HEK293 (cell line): Measurements from ENCODE around the gene PKM.

Source experiments
- CTCF ChIA-PET: fragments of 350-600 bp; formaldehyde crosslinking; extraction: SDS; loops from one replicate; lab custom pipeline; 2021; ENCODE audit warnings: antibody characterized with exemption; lab: Yijun Ruan, JAX
- POLR2A ChIA-PET: fragments of 300-600 bp; formaldehyde crosslinking; extraction: SDS; loops from one replicate; lab custom pipeline; 2020; ENCODE audit warnings: antibody characterized with exemption, inconsistent platforms; lab: Yijun Ruan, JAX
- H3K27ac ChIP-seq: fragments of 200-500 bp; sonication (Bioruptor generic); 2 replicates; pipeline ENCODE4 v1.5.1; 2014; ENCODE audit warnings: low read depth, low read length, control low read depth, inconsistent platforms; ENCODE audit errors: extremely low read depth
- H3K36me3 ChIP-seq, 2 experiments: fragments of 200-500 bp in 1 of 2; sonication (Bioruptor generic) in 1 of 2; 1 replicate in 1 of 2; 2 replicates in 1 of 2; pipeline ENCODE4 v1.5.1; 2014 to 2017; ENCODE audit warnings: inconsistent platforms in 2 of 2, low read length in 2 of 2; ENCODE audit not compliant: control insufficient read depth in 2 of 2, insufficient read depth in 1 of 2
- H3K4me1 ChIP-seq: fragments of 200-500 bp; sonication (Bioruptor generic); 2 replicates; pipeline ENCODE4 v1.5.1; 2014; ENCODE audit warnings: mild to moderate bottlenecking, low read length, inconsistent platforms; ENCODE audit not compliant: control insufficient read depth, insufficient read depth
- H3K4me3 ChIP-seq: 2 replicates; pipeline ENCODE4 v1.5.1; 2011; ENCODE audit warnings: low read depth, mild to moderate bottlenecking, control low read depth, low read length, moderate library complexity
- H3K9me3 ChIP-seq: fragments of 200-500 bp; sonication (Bioruptor generic); 2 replicates; pipeline ENCODE4 v1.5.1; 2014; ENCODE audit warnings: low read depth, low read length, inconsistent platforms; ENCODE audit not compliant: control insufficient read depth, insufficient read depth
- RBAK ChIP-seq: fragments of 450-650 bp; formaldehyde crosslinking; IDR thresholded peaks from 2 replicates; pipeline ENCODE4 v1.5.1; 2016; ENCODE audit warnings: missing biosample characterization, missing genetic modification characterization
- REPIN1 ChIP-seq: fragments of 450-650 bp; formaldehyde crosslinking; IDR thresholded peaks from 2 replicates; pipeline ENCODE4 v1.5.1; 2017; ENCODE audit warnings: missing biosample characterization, missing genetic modification characterization, low read depth
- SP2 ChIP-seq: fragments of 450-650 bp; formaldehyde crosslinking; IDR thresholded peaks from 2 replicates; pipeline ENCODE4 v1.5.1; 2016; ENCODE audit warnings: missing biosample characterization, missing genetic modification characterization
- ZBTB48 ChIP-seq: fragments of 450-650 bp; formaldehyde crosslinking; IDR thresholded peaks from 2 replicates; pipeline ENCODE4 v1.5.1; 2016; ENCODE audit warnings: missing biosample characterization, missing genetic modification characterization
- ZBTB7A ChIP-seq: fragments of 450-650 bp; formaldehyde crosslinking; IDR thresholded peaks from 2 replicates; pipeline ENCODE4 v1.5.1; 2016; ENCODE audit warnings: low read depth, missing biosample characterization, missing genetic modification characterization
- ZNF155 ChIP-seq: fragments of 450-650 bp; formaldehyde crosslinking; IDR thresholded peaks from 2 replicates; pipeline ENCODE4 v1.5.1; 2016; ENCODE audit warnings: missing biosample characterization, missing genetic modification characterization
- ZNF174 ChIP-seq: fragments of 450-650 bp; formaldehyde crosslinking; IDR thresholded peaks from 2 replicates; pipeline ENCODE4 v1.5.0; 2017; ENCODE audit warnings: missing biosample characterization, mild to moderate bottlenecking, missing genetic modification characterization
- ZNF184 ChIP-seq: fragments of 450-650 bp; IDR thresholded peaks from 2 replicates; pipeline ENCODE4 v1.5.1; 2018; ENCODE audit warnings: missing biosample characterization, mild to moderate bottlenecking, missing genetic modification characterization
- ZNF2 ChIP-seq: fragments of 450-650 bp; formaldehyde crosslinking; IDR thresholded peaks from 2 replicates; pipeline ENCODE4 v1.5.1; 2016; ENCODE audit warnings: missing biosample characterization, missing genetic modification characterization
- ZNF302 ChIP-seq: fragments of 450-650 bp; formaldehyde crosslinking; IDR thresholded peaks from 2 replicates; pipeline ENCODE4 v1.5.1; 2016; ENCODE audit warnings: missing biosample characterization, missing genetic modification characterization, low read depth
- ZNF341 ChIP-seq: fragments of 450-650 bp; formaldehyde crosslinking; IDR thresholded peaks from 2 replicates; pipeline ENCODE4; 2016; ENCODE audit warnings: low read depth, missing biosample characterization, missing genetic modification characterization
- ZNF416 ChIP-seq: fragments of 450-650 bp; formaldehyde crosslinking; IDR thresholded peaks from 2 replicates; pipeline ENCODE4 v1.5.1; 2016; ENCODE audit warnings: missing biosample characterization, missing genetic modification characterization
- ZNF510 ChIP-seq: fragments of 450-650 bp; formaldehyde crosslinking; IDR thresholded peaks from 2 replicates; pipeline ENCODE4 v1.5.1; 2018; ENCODE audit warnings: mild to moderate bottlenecking, missing genetic modification characterization, missing biosample characterization; ENCODE audit not compliant: insufficient replicate concordance
- ZNF571 ChIP-seq: fragments of 450-650 bp; formaldehyde crosslinking; IDR thresholded peaks from 2 replicates; pipeline ENCODE4 v1.5.0; 2017; ENCODE audit warnings: missing biosample characterization, missing genetic modification characterization
- ZNF596 ChIP-seq: fragments of 450-650 bp; IDR thresholded peaks from 2 replicates; pipeline ENCODE4 v1.5.0; 2018; ENCODE audit warnings: missing biosample characterization, mild to moderate bottlenecking, missing genetic modification characterization, moderate library complexity
- ZNF621 ChIP-seq: fragments of 450-650 bp; formaldehyde crosslinking; IDR thresholded peaks from 2 replicates; pipeline ENCODE4 v1.5.1; 2017; ENCODE audit warnings: missing biosample characterization, missing genetic modification characterization
- ZNF623 ChIP-seq: fragments of 450-650 bp; formaldehyde crosslinking; IDR thresholded peaks from 2 replicates; pipeline ENCODE4 v1.5.1; 2016; ENCODE audit warnings: missing biosample characterization, missing genetic modification characterization
- ZNF658 ChIP-seq: fragments of 450-650 bp; formaldehyde crosslinking; IDR thresholded peaks from 2 replicates; pipeline ENCODE4; 2016; ENCODE audit warnings: missing biosample characterization, missing genetic modification characterization
- ZNF747 ChIP-seq: fragments of 450-650 bp; formaldehyde crosslinking; IDR thresholded peaks from 2 replicates; pipeline ENCODE4 v1.5.1; 2016; ENCODE audit warnings: missing biosample characterization, missing genetic modification characterization
- ZSCAN23 ChIP-seq: fragments of 450-650 bp; formaldehyde crosslinking; IDR thresholded peaks from 2 replicates; pipeline ENCODE4 v1.5.1; 2016; ENCODE audit warnings: missing biosample characterization, missing genetic modification characterization
- TF ChIP-seq, protein P1 (sequence below): fragments of 450-650 bp; formaldehyde crosslinking; IDR thresholded peaks from 2 replicates; pipeline ENCODE4 v1.5.1; 2017; ENCODE audit warnings: missing biosample characterization, missing genetic modification characterization
- TF ChIP-seq, protein P2 (sequence below): fragments of 450-650 bp; formaldehyde crosslinking; IDR thresholded peaks from 2 replicates; pipeline ENCODE4 v1.5.1; 2016; ENCODE audit warnings: missing biosample characterization, missing genetic modification characterization, borderline replicate concordance

PKM gene

DNA sequence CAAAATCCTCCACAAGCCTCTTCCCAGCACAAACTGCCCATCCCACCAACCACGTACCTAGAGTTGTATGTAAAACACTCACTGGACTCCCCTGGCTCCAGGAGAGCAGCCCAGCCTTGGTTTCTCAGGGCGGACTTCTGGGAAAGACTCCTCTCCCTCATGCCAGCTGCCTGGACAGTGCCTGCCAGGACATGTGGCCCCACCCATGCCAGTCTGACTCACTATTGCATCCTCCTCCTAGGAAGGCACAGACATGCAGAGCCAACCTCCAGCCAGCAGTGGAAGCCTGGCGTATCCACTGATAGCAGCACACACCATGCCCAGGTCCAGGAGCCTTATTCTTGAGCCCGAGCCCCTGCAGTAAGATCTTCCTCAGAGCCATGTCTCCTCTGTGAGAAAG is 8.6 kb downstream of the PKM start (continued):
- TF ChIP-seq, protein P1, sequence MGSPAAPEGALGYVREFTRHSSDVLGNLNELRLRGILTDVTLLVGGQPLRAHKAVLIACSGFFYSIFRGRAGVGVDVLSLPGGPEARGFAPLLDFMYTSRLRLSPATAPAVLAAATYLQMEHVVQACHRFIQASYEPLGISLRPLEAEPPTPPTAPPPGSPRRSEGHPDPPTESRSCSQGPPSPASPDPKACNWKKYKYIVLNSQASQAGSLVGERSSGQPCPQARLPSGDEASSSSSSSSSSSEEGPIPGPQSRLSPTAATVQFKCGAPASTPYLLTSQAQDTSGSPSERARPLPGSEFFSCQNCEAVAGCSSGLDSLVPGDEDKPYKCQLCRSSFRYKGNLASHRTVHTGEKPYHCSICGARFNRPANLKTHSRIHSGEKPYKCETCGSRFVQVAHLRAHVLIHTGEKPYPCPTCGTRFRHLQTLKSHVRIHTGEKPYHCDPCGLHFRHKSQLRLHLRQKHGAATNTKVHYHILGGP (tag by site-specific recombination) = no peak
- TF ChIP-seq ZSCAN23 (no peak), ZNF747 (tag by site-specific recombination) (no peak), ZNF184 (tag by site-specific recombination) (no peak), ZNF510 (no peak), RBAK (tag by site-specific recombination) (no peak)
- TF ChIP-seq, all 188 proteins: peak for 4

DNA sequence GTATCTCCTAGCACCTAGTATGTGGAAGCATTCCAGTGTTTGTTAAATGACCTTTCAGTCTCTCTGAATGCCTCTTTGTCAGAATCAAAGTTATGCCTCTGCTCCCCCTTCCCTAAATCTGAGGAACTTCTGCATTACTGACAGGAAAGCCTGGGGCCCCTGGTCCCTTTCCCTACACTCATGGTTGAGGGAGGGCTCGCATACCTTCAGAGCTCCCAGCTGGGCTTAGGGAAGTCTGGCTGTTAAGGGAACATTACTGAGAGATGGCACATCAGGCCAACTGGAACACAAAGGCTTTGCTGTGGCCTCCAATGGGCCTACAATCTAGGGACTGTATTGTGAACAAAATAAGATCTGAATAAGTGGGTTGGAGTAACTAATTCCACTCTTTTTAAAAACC is 10.3 kb downstream of the PKM start:
- CTCF ChIA-PET = interaction anchor here (0.8 to 2.1 kb wide), 2 partner anchors 21 to 41 kb away, joined by 3 to 12 read pairs; no protein-coding TSS in a partner anchor
- TF ChIP-seq ZNF658 (tag by site-specific recombination) (no peak), REPIN1 (tag by site-specific recombination) (no peak), ZNF341 (tag by site-specific recombination) (no peak), ZNF174 (tag by site-specific recombination) (no peak), ZNF623 (no peak), ZNF571 (tag by site-specific recombination) (no peak), ZNF621 (tag by site-specific recombination) (no peak), ZNF416 (tag by site-specific recombination) (no peak), ZBTB48 (no peak)
- TF ChIP-seq, protein P2, sequence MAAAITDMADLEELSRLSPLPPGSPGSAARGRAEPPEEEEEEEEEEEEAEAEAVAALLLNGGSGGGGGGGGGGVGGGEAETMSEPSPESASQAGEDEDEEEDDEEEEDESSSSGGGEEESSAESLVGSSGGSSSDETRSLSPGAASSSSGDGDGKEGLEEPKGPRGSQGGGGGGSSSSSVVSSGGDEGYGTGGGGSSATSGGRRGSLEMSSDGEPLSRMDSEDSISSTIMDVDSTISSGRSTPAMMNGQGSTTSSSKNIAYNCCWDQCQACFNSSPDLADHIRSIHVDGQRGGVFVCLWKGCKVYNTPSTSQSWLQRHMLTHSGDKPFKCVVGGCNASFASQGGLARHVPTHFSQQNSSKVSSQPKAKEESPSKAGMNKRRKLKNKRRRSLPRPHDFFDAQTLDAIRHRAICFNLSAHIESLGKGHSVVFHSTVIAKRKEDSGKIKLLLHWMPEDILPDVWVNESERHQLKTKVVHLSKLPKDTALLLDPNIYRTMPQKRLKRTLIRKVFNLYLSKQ (tag by site-specific recombination) = no peak
- POLR2A ChIA-PET = interaction anchor here (0.7 to 4.4 kb wide), 2 partner anchors 10 to 13 kb away, joined by 3 to 34 read pairs; partner anchors contain the start of gene PKM
- H3K9me3 ChIP-seq = no peaks in the 10 kb centered on the region
- peaks cover 13% of the 10 kb centered on the region; the same call in 1 of the 2 replicates for H3K4me1 ChIP-seq
- peaks cover 83 to 90% of the 10 kb centered on the region in 2 experiments for H3K36me3 ChIP-seq
- no peak overlapping the region for H3K4me3 ChIP-seq
- H3K27ac ChIP-seq = peak overlapping the region; percentile 42; the same call in 1 of the 2 replicates

DNA sequence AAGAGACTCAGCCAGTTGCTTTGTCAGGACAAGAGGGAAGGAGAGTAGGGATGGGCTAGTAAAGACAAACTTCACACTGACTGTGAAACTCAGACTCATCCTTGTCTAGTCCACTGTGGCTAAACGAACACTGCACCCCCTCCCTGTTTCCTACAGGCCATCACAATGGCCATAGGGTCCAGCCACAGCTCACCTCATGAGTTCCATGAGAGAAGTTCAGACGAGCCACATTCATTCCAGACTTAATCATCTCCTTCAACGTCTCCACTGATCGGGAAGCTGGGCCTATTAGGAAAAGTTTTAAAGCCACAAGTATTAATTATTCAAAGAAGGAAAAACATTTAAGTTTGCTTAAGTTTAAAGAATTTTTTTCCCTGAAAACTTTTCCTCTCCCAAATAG is 13.8 kb downstream of the PKM start:
- CTCF ChIA-PET = interaction anchor here (3.4 kb wide), 1 partner anchor 9 kb away, joined by 29 read pairs; no protein-coding TSS in a partner anchor
- POLR2A ChIA-PET = interaction anchor here (0.8 to 2.8 kb wide), 3 partner anchors 9 to 14 kb away, joined by 3 to 19 read pairs (median 4); partner anchors contain the start of gene PKM

More for the DNA sequence above, 13.8 kb downstream of the PKM start:
- Histone ChIP-seq H3K27ac (peak overlapping the region; percentile 46; the same call in 1 of the 2 replicates), H3K9me3 (no peaks in the 10 kb centered on the region), H3K36me3 (peaks cover 90 to 98% of the 10 kb centered on the region in 2 experiments), H3K4me1 (no peaks in the 10 kb centered on the region), H3K4me3 (no peak overlapping the region)
- no peak for TF ChIP-seq ZNF302 (tag by site-specific recombination)
- TF ChIP-seq ZNF2 = no peak
- TF ChIP-seq, protein P2 (tag by site-specific recombination) = no peak
- no peak for TF ChIP-seq ZNF596
- TF ChIP-seq ZBTB7A = no peak
- no peak for TF ChIP-seq ZNF155
- no peak for TF ChIP-seq SP2
